Activated T-helper 9 cell treated with anti-CD3 and anti-CD28 coated beads, Interleukin-2, amount 50 U/mL, for 16 hours (primary cell): Measurements from ENCODE around the gene SEMA3E.
"Not testable (repeated sequence)": the region's sequence is repeated elsewhere in the genome, so short reads cannot be mapped to it uniquely, and the experiment has no call there.

Experiments
- DNase-seq: peaks from one replicate; pipeline ENCODE4 v3.0.0-alpha.2; 2020; ENCODE audit warnings: low read depth

Gene SEMA3E

GRCh38 chr7:83486957-83487356 lies 162.0 kb downstream of the SEMA3E start:
- no peak for DNase-seq

DNA sequence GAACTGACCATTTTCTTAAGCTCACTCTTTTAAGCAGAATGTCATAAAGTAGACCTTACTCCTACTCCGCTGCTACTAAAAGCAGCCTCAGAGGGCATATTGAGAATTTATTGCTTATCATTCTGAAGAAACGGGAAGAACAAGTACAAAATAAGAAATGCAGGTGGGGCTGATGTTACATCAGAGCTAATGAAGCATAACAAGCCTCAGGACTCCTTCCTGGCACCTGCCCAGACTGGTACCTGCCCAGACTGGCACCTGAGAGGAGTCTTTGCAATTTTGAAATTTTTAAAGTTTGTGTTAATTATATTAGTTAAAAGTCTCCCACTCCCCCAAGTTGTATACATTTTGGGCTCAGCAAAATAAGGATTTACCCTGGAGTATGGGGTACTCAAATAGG lies 162.4 kb downstream of the SEMA3E start:
- no peak for DNase-seq

GRCh38 chr7:83484826-83485225 lies 164.1 kb downstream of the SEMA3E start:
- no peak for DNase-seq

DNA sequence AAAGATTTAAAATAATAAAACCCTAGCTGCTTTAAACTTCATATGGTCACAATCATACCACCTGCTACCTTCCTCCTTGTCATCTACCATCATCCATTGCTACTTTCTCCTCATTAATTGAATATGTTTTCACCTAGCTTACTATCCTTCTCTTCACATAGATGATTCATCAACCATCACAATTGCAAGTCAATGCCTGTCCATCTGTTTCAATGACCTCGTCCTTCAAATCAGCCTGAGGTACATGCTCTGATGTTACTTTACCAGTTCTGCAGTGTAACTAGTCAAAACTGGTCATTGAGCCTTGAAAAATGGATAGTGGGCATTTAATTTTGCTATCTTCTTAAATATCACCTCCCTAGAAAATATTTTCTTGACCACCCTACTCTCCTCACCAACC lies 164.7 kb downstream of the SEMA3E start:
- DNase-seq = no peak

DNA sequence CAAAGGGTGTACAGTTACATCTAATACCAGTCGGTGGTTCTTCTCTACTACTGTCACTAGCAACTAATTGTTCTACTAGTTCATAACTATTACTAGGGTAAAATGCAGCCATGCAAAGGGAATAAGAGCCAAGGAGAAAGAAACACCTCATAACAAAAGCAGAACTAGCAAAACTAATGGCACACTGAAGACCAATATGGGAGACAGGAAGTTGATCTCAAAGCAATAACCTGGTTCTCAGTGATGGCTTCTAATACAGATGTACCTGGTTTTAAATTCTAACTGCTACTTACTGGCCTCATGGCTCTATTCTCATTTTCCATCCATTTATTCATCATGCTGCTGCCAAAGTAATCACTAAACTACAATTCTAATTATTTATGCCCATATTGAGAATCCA lies 170.3 kb downstream of the SEMA3E start:
- no peak for DNase-seq

GRCh38 chr7:83476511-83477050 lies 172.4 kb downstream of the SEMA3E start:
- no peak for DNase-seq

GRCh38 chr7:83475420-83475819 lies 173.5 kb downstream of the SEMA3E start:
- no peak for DNase-seq

DNA sequence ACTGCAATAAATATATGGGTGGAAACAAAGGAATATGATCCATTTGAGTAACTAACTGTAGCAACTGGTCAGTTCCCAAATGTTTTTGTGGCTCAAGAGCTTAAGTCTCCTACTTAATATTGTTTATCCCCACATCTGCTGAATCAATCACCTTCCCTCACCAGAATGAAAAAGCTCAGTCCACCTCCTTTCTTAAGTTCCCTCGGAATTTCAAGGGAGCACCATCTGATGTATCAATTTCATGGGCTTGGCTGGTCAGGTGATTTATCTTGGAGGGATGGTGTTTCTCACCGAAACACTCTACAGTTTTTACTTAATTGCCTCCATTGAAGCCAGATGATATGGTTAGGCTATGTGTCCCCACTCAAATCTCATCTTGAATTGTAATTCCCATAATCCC lies 176.6 kb downstream of the SEMA3E start:
- no peak for DNase-seq

DNA sequence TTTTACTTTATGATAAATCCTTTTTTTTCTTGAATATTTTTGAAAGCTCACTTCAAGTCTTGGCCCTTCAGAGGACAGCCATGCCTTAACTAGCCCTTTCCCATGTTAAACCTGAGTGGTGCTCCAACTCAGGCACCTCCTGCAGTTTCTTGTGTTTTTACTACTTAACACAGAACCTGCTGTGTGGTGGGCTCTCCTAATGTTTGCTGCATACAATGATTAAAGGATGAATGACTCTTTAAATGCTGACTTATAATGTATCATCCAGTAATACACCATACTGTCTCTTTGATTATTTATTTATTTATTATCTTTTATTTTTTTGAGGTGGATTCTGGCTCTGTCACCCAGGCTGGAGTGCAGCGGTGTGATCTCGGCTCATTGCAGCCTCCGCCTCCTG lies 179.4 kb downstream of the SEMA3E start:
- DNase-seq = no peak

- no peak for DNase-seq
Observed at GRCh38 chr7:83469076-83469475, 179.9 kb downstream of the SEMA3E start.

GRCh38 chr7:83468251-83468739 lies 180.6 kb downstream of the SEMA3E start:
- no peak for DNase-seq

- DNase-seq = no peak
Observed at GRCh38 chr7:83467493-83467892, 181.4 kb downstream of the SEMA3E start.

- no peak for DNase-seq
Observed at GRCh38 chr7:83466956-83467355, 182.0 kb downstream of the SEMA3E start.

DNA sequence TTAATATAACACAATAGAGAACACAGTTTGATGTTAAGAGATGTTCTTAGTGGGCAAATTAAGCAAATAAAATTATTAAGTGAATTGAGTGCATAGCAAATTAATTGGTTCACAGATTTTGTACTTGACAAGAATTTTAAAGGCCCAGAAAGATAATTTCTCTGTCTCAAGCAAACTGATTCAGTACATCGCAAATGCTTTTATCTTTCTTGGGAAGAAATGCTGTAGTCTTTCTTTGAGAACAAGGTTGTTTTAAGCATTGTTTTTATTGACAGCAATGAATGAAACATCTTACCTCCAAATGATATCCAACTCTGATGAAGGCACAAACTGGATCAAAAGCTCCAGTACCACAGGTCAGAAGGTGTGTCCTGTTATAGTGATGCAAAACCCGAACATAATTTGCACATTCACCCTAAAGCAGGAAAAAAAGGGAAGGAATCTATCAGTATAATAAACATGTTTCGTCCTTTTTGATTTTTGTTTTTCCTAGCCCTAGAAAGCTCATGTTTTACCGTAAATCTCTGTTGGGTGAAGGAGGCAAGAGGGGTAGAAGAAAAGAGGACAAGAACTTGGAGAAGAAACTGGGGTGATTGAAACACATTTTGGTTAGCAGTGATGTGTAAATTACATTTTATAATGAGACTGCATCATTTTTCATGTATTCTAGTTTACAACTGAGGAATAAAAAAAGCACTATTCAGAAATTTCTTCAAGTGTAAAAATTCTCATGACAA lies 182.6 kb downstream of the SEMA3E start:
- DNase-seq = no peak

GRCh38 chr7:83465643-83466042 lies 183.3 kb downstream of the SEMA3E start:
- no peak for DNase-seq

GRCh38 chr7:83461820-83462219 lies 187.1 kb downstream of the SEMA3E start:
- not testable (repeated sequence) for DNase-seq

DNA sequence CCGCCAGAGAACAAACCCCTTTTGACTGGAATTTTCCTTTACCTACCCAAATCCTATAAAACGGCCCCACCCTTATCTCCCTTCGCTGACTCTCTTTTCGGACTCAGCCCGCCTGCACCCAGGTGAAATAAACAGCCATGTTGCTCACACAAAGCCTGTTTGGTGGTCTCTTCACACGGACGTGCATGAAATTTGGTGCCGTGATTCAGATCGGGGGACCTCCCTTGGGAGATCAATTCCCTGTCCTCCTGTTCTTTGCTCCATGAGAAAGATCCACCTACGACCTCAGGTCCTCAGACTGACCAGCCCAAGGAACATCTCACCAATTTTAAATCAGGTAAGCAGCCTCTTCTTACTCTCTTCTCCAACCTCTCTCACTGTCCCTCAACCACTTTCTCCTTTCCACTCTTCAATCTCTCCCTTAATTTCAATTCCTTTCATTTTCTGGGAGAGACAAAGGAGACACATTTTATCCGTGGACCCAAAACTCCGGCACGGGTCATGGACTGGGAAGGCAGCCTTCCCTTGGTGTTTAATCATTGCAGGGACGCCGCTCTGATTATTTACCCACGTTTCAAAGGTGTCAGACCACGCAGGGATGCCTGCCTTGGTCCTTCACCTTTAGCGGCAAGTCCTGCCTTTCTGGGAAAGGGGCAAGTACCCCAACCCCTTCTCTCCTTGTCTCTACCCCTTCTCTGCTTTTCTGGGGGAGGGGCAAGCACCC lies 188.8 kb downstream of the SEMA3E start:
- DNase-seq = not testable (repeated sequence)

DNA sequence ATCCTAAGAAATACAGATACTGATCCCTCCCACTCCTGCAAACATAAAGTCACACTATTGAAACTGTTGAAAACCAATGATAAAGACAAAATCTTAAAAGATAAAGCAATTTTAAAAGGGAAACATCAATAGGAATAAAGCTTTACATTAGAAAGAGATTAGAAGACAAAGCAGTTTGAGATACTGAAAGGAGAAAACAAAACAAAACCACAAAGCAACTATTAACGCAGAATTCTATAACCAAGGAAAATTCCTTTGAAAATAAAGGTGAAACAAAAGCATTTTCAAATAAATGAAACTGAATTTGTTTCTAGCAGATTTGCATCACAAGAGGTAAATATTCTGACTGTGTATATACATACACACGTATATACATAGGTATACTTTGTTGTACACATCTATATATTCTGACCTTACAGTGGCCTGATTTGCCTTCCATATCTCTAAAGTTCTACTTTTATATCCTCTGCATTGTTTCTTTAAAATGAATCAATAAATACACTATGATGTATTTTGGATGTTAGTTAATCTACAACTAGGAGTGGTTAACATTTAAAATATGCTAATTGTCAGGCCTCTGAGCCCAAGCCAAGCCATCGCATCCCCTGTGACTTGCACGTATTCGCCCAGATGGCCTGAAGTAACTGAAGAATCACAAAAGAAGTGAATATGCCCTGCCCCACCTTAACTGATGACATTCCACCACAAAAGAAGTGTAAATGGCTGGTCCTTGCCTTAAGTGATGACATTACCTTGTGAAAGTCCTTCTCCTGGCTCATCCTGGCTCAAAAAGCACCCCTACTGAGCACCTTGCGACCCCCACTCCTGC lies 189.6 kb downstream of the SEMA3E start:
- DNase-seq = not testable (repeated sequence)

DNA sequence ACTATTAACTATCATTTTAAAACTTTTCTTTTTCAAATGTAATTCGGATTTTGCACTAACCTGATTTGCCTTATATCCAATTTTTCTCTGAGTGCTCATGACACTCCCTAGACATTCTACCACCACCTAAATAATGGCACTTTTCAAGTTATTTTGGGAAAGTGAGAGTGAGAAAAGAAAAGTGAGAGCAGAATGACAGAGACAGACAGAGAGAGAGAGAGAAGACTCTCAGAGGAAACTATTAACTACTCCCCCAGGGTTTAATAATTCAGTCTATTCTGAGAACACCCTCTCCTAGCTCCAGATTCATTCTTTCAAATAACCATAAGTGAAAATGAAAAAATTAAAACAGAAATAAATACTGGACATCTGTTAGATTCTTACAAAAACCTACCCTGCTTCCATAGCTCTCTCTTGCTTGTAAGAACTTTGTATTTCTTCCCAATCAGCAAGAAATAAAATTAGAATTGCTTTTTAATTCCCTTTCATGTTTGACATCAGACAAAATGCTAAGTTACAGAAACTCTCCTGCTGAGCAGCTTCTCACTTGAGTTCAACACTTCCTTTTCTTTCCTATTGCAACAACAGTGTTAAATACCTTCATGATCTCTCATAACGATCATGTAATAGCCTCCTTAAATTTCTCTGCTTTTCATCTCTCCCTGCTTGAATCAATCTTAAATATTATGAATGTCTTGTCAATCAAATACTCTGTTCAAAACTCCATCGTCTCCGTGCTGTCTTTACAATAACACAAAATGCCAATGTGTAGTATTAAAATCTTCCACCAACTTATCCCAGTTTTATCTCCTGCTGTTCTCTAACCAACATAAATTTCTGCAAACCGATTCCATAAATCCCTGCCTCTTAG lies 191.7 kb downstream of the SEMA3E start:
- DNase-seq = no peak

- DNase-seq = no peak
Observed at GRCh38 chr7:83456413-83456812, 192.5 kb downstream of the SEMA3E start.

DNA sequence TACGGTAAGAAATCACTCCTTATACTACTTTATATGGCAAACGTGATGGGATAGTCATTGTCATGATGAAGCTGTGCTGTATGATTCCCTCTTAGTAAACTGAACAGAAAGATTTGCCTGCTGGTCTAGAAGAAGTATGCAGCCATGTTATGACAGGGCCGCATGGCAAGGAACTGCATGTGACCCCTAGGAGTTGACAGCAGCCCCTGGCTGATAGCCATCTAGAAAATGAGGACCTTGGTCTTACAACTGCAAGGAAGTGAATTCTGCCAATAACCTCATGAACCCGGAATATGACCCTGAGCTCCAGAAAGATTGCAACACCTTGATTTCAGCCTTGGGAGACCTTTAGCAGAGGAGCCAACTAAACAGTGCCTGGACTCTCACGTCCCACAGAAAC lies 193.3 kb downstream of the SEMA3E start:
- no peak for DNase-seq
